ENCODE results near the gene NRG3. TPM values are rescaled to one million over a fixed set of nuclear protein-coding genes. Genes with fewer than 3 reads are reported as not detected.

The NRG3 gene
- total RNA-seq, 2 experiments from 2014 or later: not detected

DNA sequence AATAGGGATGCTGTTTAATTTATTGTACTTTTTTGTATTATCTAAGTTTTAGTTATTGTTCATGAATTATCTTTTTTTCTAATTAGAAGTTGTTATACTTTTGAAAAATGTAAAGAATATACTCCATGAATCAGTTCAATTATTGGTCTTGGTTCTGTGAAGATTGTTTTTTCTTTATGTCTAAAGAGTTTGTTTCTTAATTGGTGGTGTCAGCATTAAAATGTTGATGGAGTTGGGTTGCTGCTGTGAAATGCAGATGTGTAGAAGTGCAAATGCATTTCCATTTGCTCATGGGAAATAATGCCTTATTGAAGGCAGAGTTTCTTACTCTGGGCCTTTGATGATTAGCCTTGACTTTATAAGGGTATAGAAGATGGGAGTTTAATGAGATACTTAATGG, 11.9 kb downstream of the NRG3 start:
- Histone ChIP-seq H3K4me3 (ENCODE audit: low read depth, low read length, poor library complexity, severe bottlenecking) (no peak overlapping the region), H3K9me3 (ENCODE audit: low read length) (no peaks in the 10 kb centered on the region), H3K27ac (ENCODE audit: low read depth, low read length, poor library complexity, severe bottlenecking) (no peak overlapping the region), H3K79me2 (ENCODE audit: insufficient read depth, low read depth, low read length) (no peaks in the 10 kb centered on the region), H4K20me1 (ENCODE audit: insufficient read depth, low read length) (no peaks in the 10 kb centered on the region), H3K9me2 (ENCODE audit: insufficient read depth, low read length) (no peaks in the 10 kb centered on the region), H3K36me3 (ENCODE audit: insufficient read depth, low read length) (no peaks in the 10 kb centered on the region), H2AFZ (ENCODE audit: low read length) (no peak overlapping the region), H3K4me1 (ENCODE audit: insufficient read depth, low read length, poor library complexity, severe bottlenecking) (no peaks in the 10 kb centered on the region), H3K4me2 (ENCODE audit: low read length) (no peak overlapping the region)
- intact Hi-C loops (cut with micrococcal nuclease; ENCODE audit: unreplicated experiment): no loop called here
- ChIA-PET POLR2A (no interaction called here), CTCF (ENCODE audit: unreplicated experiment) (no interaction called here)
- DNase-seq (ENCODE audit: low spot score): no peak
- no TSS peak for BruUV-seq (replicated peaks)
- TF ChIP-seq EZH2phosphoT487 (IDR thresholded peaks at IDR 0.05; ENCODE audit: borderline replicate concordance, low read depth, low read length): no peak
- TF ChIP-seq, protein P1, sequence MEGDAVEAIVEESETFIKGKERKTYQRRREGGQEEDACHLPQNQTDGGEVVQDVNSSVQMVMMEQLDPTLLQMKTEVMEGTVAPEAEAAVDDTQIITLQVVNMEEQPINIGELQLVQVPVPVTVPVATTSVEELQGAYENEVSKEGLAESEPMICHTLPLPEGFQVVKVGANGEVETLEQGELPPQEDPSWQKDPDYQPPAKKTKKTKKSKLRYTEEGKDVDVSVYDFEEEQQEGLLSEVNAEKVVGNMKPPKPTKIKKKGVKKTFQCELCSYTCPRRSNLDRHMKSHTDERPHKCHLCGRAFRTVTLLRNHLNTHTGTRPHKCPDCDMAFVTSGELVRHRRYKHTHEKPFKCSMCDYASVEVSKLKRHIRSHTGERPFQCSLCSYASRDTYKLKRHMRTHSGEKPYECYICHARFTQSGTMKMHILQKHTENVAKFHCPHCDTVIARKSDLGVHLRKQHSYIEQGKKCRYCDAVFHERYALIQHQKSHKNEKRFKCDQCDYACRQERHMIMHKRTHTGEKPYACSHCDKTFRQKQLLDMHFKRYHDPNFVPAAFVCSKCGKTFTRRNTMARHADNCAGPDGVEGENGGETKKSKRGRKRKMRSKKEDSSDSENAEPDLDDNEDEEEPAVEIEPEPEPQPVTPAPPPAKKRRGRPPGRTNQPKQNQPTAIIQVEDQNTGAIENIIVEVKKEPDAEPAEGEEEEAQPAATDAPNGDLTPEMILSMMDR (conservative IDR thresholded peaks at IDR 0.05; ENCODE audit: low read length): no peak

DNA sequence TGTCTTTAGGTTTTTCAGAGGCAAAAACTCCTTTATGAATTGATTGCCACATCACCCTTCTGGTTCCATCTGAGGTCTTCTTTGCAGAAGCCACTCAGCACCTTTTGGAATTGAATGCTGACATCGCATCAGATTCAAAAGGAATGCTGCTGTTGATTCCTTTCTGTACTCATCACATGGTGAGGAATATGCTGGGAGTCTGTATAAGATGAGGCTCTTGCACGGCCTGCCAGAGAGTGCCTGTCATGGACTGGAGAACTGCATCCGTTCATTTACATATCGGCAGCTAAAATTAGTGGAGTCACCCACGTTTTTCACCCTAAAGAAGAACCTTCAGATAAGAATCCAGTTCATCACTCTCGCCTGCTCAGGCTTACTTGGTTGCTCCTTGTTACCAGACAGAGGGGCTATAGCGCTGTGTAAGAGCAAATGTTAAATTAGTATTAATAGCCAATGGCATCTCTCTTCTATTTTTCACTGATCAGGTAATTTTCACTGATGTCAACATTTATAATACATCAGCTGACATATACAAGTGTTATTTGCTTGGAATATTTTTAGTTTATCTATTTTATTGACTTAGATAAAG, 14.3 kb downstream of the NRG3 start:
- Histone ChIP-seq H3K4me3 (ENCODE audit: low read depth, low read length, poor library complexity, severe bottlenecking) (no peak overlapping the region), H3K36me3 (ENCODE audit: insufficient read depth, low read length) (no peaks in the 10 kb centered on the region), H3K4me2 (ENCODE audit: low read length) (no peak overlapping the region), H2AFZ (ENCODE audit: low read length) (no peak overlapping the region), H3K9me2 (ENCODE audit: insufficient read depth, low read length) (no peaks in the 10 kb centered on the region), H4K20me1 (ENCODE audit: insufficient read depth, low read length) (no peaks in the 10 kb centered on the region), H3K27ac (ENCODE audit: low read depth, low read length, poor library complexity, severe bottlenecking) (no peak overlapping the region), H3K9me3 (ENCODE audit: low read length) (no peaks in the 10 kb centered on the region), H3K4me1 (ENCODE audit: insufficient read depth, low read length, poor library complexity, severe bottlenecking) (no peaks in the 10 kb centered on the region), H3K79me2 (ENCODE audit: insufficient read depth, low read depth, low read length) (no peaks in the 10 kb centered on the region)
- intact Hi-C loops (cut with micrococcal nuclease; ENCODE audit: unreplicated experiment): no loop called here
- DNase-seq (ENCODE audit: low spot score): no peak
- POLR2A ChIA-PET: no interaction called here
- no peak for TF ChIP-seq EZH2phosphoT487 (IDR thresholded peaks at IDR 0.05; ENCODE audit: borderline replicate concordance, low read depth, low read length)
- TF ChIP-seq, protein P1 (conservative IDR thresholded peaks at IDR 0.05; ENCODE audit: low read length): no peak
- BruUV-seq (replicated peaks): no TSS peak
- CTCF ChIA-PET (ENCODE audit: unreplicated experiment): no interaction called here

DNA sequence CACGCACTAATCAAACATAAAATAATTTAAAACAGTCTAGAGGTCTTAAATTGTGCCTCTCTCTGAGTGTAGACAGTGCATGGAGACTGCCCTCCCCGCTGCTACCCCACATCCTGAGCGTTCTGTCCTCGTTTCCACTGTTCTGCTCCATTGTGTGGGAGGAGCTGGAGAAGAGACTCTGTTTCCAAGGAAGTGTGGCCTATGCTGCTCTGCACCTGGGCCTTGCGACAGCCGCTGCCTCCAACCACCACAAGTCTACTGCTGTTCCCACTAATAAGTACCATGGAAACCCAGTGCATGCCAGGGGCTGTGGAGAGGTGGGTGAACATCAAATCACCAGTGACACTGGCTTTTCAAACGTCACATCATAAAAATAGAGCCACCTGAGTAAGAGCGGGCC, 19.6 kb downstream of the NRG3 start:
- H3K4me3 ChIP-seq (ENCODE audit: low read depth, low read length, poor library complexity, severe bottlenecking): no peak overlapping the region
- no peak for DNase-seq (ENCODE audit: low spot score)
- H4K20me1 ChIP-seq (ENCODE audit: insufficient read depth, low read length): no peaks in the 10 kb centered on the region
- H3K36me3 ChIP-seq (ENCODE audit: insufficient read depth, low read length): no peaks in the 10 kb centered on the region
- H2AFZ ChIP-seq (ENCODE audit: low read length): no peak overlapping the region
- H3K9me3 ChIP-seq (ENCODE audit: low read length): no peaks in the 10 kb centered on the region
- intact Hi-C loops (cut with micrococcal nuclease; ENCODE audit: unreplicated experiment): no loop called here
- H3K4me2 ChIP-seq (ENCODE audit: low read length): no peak overlapping the region
- H3K9me2 ChIP-seq (ENCODE audit: insufficient read depth, low read length): no peaks in the 10 kb centered on the region
- no peaks in the 10 kb centered on the region for H3K4me1 ChIP-seq (ENCODE audit: insufficient read depth, low read length, poor library complexity, severe bottlenecking)
- H3K27ac ChIP-seq (ENCODE audit: low read depth, low read length, poor library complexity, severe bottlenecking): no peak overlapping the region
- TF ChIP-seq EZH2phosphoT487 (IDR thresholded peaks at IDR 0.05; ENCODE audit: borderline replicate concordance, low read depth, low read length): no peak
- TF ChIP-seq, protein P1 (conservative IDR thresholded peaks at IDR 0.05; ENCODE audit: low read length): no peak
- H3K79me2 ChIP-seq (ENCODE audit: insufficient read depth, low read depth, low read length): no peaks in the 10 kb centered on the region
- ChIA-PET POLR2A (no interaction called here), CTCF (ENCODE audit: unreplicated experiment) (no interaction called here)
- no TSS peak for BruUV-seq (replicated peaks)
